Vagina (tissue), 2 donors: ENCODE results near the gene CCDC190. TPM values are rescaled to one million over a fixed set of nuclear protein-coding genes. Genes with fewer than 3 reads are reported as not detected.

ENCODE experiments used
- DNase-seq, 2 donors: peaks; one replicate each; pipeline ENCODE4 v3.0.0-alpha.2; 2017; ENCODE audit errors: extremely low spot score in 2 of 2
- H3K27ac ChIP-seq: fragments of 200-600 bp; sonication (generic); one replicate; pipeline ENCODE4 v1.5.1; 2019
- H3K27me3 ChIP-seq: fragments of 200-600 bp; sonication (generic); one replicate; pipeline ENCODE4 v1.5.1; 2019
- H3K36me3 ChIP-seq, 2 donors: fragments of 200-600 bp; sonication (generic); one replicate each; pipeline ENCODE4 v1.5.1; 2017 to 2019
- H3K4me1 ChIP-seq: fragments of 200-600 bp; sonication (generic); one replicate; pipeline ENCODE4 v1.5.1; 2019
- H3K4me3 ChIP-seq, 2 donors: fragments of 200-600 bp; sonication (generic); 1 replicate in 1 of 2; 2 replicates in 1 of 2; pipeline ENCODE4 v1.5.1; 2016 to 2019
- H3K9me3 ChIP-seq: fragments of 200-600 bp; sonication (generic); one replicate; pipeline ENCODE4 v1.5.1; 2019
- POLR2A ChIP-seq, 2 donors: fragments of 450-650 bp; IDR thresholded peaks; one replicate each; pipeline ENCODE4 v1.6.1; 2017; ENCODE audit warnings: antibody characterized with exemption in 2 of 2, mild to moderate bottlenecking in 2 of 2, moderate library complexity in 2 of 2
- POLR2AphosphoS5 ChIP-seq, 2 donors: sonication (generic); formaldehyde crosslinking; IDR thresholded peaks; one replicate each; pipeline ENCODE4 v1.9.0; 2017; ENCODE audit warnings: antibody characterized with exemption in 2 of 2, mild to moderate bottlenecking in 2 of 2, low read depth in 1 of 2; ENCODE audit not compliant: insufficient read depth in 1 of 2
- intact Hi-C: fragments of 100-400 bp; cut with DNase I; formaldehyde crosslinking; loops from one replicate; pipeline ENCODE4 v1.15.1; 2023
- total RNA-seq: library from RNA; depleted of rRNA; stranded (reverse); fragments of >200 nt; gene quantifications from one replicate; pipeline ENCODE4 v1.2.3, GENCODE V29; 2016
- TF ChIP-seq, protein P1 (sequence below), 3 experiments: fragments of 450-650 bp in 2 of 3; fragments of 200-600 bp in 1 of 3; sonication (generic) in 1 of 3; IDR thresholded peaks; one replicate each; pipeline ENCODE4 v1.5.1; 2017 to 2019; ENCODE audit warnings: antibody characterized with exemption in 3 of 3, mild to moderate bottlenecking in 2 of 3, moderate library complexity in 2 of 3

The CCDC190 gene
- total RNA-seq, 1 donor from 2014 or later, result not detected

DNA sequence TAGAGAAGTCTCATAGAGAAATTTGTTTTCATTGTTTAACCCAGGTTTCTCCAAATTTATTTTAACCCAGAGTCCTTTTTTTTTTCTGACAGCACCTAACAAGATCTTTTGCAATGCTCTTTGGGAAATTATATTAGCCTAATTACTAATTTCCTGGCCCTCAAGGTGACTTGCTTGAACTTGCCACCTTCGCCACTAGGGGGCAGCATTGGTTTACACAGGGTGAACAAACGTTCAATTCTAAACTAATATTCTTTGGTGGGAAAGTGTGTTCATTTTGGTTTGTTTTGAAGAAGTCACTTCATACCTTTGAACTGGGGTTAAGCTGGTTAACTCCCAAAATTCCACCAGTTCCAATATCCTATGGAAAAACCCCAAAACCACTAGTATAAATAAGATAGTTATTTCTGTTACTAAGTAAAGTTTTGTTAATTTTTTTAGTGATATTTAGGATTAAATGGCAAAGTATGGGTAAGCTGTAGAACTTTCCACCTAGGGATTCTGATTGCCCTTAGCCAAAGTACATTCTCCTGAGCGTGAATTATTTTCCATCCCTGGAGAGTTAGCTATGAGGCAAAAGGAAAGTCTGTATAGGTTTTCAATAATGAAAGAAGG, 13.0 kb downstream of the CCDC190 start:
- H3K36me3 ChIP-seq, result no peaks in the 10 kb centered on the region
- no peaks in the 10 kb centered on the region for H3K27me3 ChIP-seq
- no peak for TF ChIP-seq POLR2AphosphoS5 (IDR thresholded peaks at IDR 0.05; ENCODE audit: insufficient read depth in 1 of 2, low read depth in 1 of 2)
- TF ChIP-seq, protein P1, sequence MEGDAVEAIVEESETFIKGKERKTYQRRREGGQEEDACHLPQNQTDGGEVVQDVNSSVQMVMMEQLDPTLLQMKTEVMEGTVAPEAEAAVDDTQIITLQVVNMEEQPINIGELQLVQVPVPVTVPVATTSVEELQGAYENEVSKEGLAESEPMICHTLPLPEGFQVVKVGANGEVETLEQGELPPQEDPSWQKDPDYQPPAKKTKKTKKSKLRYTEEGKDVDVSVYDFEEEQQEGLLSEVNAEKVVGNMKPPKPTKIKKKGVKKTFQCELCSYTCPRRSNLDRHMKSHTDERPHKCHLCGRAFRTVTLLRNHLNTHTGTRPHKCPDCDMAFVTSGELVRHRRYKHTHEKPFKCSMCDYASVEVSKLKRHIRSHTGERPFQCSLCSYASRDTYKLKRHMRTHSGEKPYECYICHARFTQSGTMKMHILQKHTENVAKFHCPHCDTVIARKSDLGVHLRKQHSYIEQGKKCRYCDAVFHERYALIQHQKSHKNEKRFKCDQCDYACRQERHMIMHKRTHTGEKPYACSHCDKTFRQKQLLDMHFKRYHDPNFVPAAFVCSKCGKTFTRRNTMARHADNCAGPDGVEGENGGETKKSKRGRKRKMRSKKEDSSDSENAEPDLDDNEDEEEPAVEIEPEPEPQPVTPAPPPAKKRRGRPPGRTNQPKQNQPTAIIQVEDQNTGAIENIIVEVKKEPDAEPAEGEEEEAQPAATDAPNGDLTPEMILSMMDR (IDR thresholded peaks at IDR 0.05), result peak; percentile 64 to 82 (median 76)
- H3K4me3 ChIP-seq, result no peak overlapping the region
- H3K27ac ChIP-seq, result no peak overlapping the region
- no peaks in the 10 kb centered on the region for H3K4me1 ChIP-seq
- intact Hi-C loops, result no loop called here
- no peaks in the 10 kb centered on the region for H3K9me3 ChIP-seq
- DNase-seq, result no peak

DNA sequence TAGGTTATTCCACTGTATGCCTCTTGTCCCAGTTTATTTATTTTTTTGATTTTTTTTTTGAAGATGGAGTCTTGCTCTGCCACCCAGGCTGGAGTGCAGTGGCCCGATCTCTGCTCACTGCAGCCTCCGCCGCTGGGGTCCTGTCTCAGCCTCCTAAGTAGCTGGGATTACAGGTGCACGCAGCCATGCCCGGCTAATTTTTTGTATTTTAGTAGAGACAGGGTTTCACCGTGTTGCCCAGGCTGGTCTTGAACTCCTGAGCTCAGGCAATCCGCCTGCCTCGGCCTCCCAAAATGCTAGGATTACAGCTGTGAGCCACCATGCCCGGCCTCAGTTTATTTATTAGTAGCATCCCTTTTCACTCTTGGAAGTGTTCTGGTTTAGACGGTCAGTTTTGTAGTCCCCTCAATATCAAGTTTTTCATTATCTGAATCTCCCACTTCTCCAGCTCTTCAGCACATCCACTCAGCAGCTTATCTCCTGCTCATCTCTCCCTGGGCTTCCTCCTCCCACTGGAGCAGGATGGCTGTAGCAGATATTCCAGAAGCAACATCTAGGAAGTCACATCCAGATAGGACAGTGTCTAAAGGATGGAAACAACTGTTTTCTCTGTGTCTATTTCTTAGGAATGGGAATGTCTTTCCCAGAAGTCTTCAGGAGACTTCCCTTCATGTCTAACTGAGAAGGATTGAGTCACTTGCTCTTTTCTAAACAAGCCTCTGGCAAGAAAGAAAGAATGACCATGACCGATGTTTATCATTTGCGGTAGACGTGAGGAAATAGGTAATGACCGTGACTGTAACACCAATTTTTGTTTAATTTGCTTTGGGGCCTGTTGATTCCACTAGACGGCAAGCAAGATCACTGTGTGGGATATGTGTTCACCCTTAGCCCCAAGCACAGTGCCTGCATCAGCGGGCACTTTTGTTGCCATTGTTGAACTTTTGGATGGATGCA, 14.4 kb downstream of the CCDC190 start:
- DNase-seq, result no peak
- intact Hi-C loops, result no loop called here
- H3K27me3 ChIP-seq, result no peaks in the 10 kb centered on the region
- H3K4me1 ChIP-seq, result no peaks in the 10 kb centered on the region
- H3K36me3 ChIP-seq, result no peaks in the 10 kb centered on the region
- no peak for TF ChIP-seq POLR2A (IDR thresholded peaks at IDR 0.05)
- TF ChIP-seq, protein P1 (IDR thresholded peaks at IDR 0.05), result no peak
- TF ChIP-seq POLR2AphosphoS5 (IDR thresholded peaks at IDR 0.05; ENCODE audit: insufficient read depth in 1 of 2, low read depth in 1 of 2), result no peak
- H3K9me3 ChIP-seq, result no peaks in the 10 kb centered on the region
- no peak overlapping the region for H3K27ac ChIP-seq
- no peak overlapping the region for H3K4me3 ChIP-seq

DNA sequence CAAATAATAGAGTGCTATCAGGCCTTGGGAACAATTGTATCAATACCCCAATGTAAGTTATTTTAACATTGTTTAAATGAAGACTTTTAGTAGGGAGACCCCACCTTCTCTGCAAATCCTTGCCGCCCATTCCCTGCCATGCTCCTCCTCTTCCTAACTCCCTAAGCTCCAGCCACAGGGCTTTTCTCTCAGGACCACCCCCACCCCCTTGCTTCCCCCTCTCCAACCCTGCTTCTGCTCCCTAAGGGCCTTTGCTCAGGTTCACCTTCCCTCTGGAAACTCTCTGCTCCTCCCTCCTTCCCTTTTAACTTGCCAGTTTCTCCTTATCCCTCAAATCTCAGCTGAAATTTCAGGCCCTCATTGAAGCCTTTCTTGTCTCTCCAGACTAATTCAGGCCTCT, 16.8 kb downstream of the CCDC190 start:
- no peak overlapping the region for H3K27ac ChIP-seq
- no peaks in the 10 kb centered on the region for H3K4me1 ChIP-seq
- DNase-seq, result no peak
- H3K36me3 ChIP-seq, result no peaks in the 10 kb centered on the region
- no peak overlapping the region for H3K4me3 ChIP-seq
- H3K9me3 ChIP-seq, result peaks cover 1% of the 10 kb centered on the region
- intact Hi-C loops, result no loop called here
- H3K27me3 ChIP-seq, result no peaks in the 10 kb centered on the region
- TF ChIP-seq POLR2A (IDR thresholded peaks at IDR 0.05), result no peak
- TF ChIP-seq POLR2AphosphoS5 (IDR thresholded peaks at IDR 0.05; ENCODE audit: insufficient read depth in 1 of 2, low read depth in 1 of 2), result no peak
- TF ChIP-seq, protein P1 (IDR thresholded peaks at IDR 0.05), result no peak

DNA sequence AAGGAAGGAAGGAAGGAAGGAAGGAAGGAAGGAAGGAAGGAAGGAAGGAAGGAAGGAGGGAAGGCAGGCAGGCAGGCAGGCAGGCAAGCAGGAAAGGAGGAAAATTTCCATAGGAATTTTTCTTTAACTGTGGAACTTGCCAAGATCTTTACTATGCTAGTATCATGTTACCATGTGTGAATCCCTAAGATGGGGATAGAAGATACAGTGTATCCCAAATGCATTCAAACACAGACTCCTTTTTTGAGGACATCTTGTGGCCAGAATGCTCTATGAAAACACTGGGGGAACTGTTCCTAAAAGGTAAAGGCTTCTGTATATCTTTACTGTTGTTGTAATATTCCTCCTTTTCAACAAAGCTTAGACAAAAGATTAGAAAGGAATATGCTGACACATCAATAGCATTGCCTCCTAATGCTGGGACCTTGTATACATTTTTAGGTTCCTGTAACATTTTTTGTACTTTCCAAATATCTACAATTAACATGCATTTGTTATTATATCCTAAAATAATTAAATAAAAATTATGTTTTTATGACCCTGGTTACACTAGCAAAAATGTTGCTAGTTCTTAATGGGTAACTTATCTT, 20.6 kb downstream of the CCDC190 start:
- TF ChIP-seq, protein P1 (IDR thresholded peaks at IDR 0.05), result no peak
- no peak for TF ChIP-seq POLR2A (IDR thresholded peaks at IDR 0.05)
- no peak for TF ChIP-seq POLR2AphosphoS5 (IDR thresholded peaks at IDR 0.05; ENCODE audit: insufficient read depth in 1 of 2, low read depth in 1 of 2)
- no peaks in the 10 kb centered on the region for H3K27me3 ChIP-seq
- H3K27ac ChIP-seq, result no peak overlapping the region
- intact Hi-C loops, result no loop called here
- H3K9me3 ChIP-seq, result peaks cover 6% of the 10 kb centered on the region
- no peaks in the 10 kb centered on the region for H3K4me1 ChIP-seq
- DNase-seq, result no peak
- H3K36me3 ChIP-seq, result no peaks in the 10 kb centered on the region
- no peak overlapping the region for H3K4me3 ChIP-seq
